HepG2 (cell line): ENCODE data around the gene ANG. TPM values are rescaled to one million over a fixed set of nuclear protein-coding genes. Genes with fewer than 3 reads are reported as not detected.
A peak's percentile ranks its signal among the peaks of the same experiment; 100 is the strongest.

Experiments
- FIP1L1 ChIP-seq: fragments of 200-400 bp; formaldehyde crosslinking; IDR thresholded peaks from 2 replicates; pipeline ENCODE4 v1.6.1; 2018; ENCODE audit warnings: low read depth, mild to moderate bottlenecking, low read length, moderate library complexity, borderline replicate concordance; ENCODE audit not compliant: insufficient read depth
- HMG20A ChIP-seq: IDR thresholded peaks from 2 replicates; pipeline ENCODE4 v1.6.1; 2016; ENCODE audit warnings: borderline replicate concordance
- KLF15 ChIP-seq: sonication (generic); formaldehyde crosslinking; IDR thresholded peaks from 2 replicates; pipeline ENCODE4 v1.8.1; 2023; ENCODE audit warnings: borderline replicate concordance, mild to moderate bottlenecking, inconsistent platforms, missing genetic modification reagents, mixed read lengths
- MED1 ChIP-seq: sonication (generic); formaldehyde crosslinking; IDR thresholded peaks from 2 replicates; pipeline ENCODE4 v1.4.0; 2020; ENCODE audit warnings: missing genetic modification reagents
- MYPOP ChIP-seq: sonication (generic); formaldehyde crosslinking; IDR thresholded peaks from 2 replicates; pipeline ENCODE4 v1.8.1; 2023; ENCODE audit warnings: mild to moderate bottlenecking, moderate library complexity, missing genetic modification reagents
- NFATC3 ChIP-seq: sonication (generic); formaldehyde crosslinking; IDR thresholded peaks from 2 replicates; pipeline ENCODE4 v1.5.1; 2020; ENCODE audit warnings: mild to moderate bottlenecking, missing genetic modification reagents
- NONO ChIP-seq, 2 experiments: fragments of 450-650 bp in 1 of 2; sonication (generic) in 1 of 2; formaldehyde crosslinking in 1 of 2; IDR thresholded peaks in 1 of 2; conservative IDR thresholded peaks in 1 of 2; 2 replicates each; pipeline versions ENCODE4 v1.6.1 to v1.8.0; 2017 to 2022; ENCODE audit warnings: mild to moderate bottlenecking in 1 of 2, missing genetic modification reagents in 1 of 2, moderate library complexity in 1 of 2
- NPAS2 ChIP-seq: sonication (generic); formaldehyde crosslinking; IDR thresholded peaks from 2 replicates; pipeline ENCODE4 v1.8.0; 2022; ENCODE audit warnings: mild to moderate bottlenecking, missing genetic modification reagents, borderline replicate concordance
- NRL ChIP-seq: sonication (generic); formaldehyde crosslinking; IDR thresholded peaks from 2 replicates; pipeline ENCODE4 v1.5.0; 2020; ENCODE audit warnings: missing genetic modification reagents, mild to moderate bottlenecking, moderate library complexity, borderline replicate concordance
- PAF1 ChIP-seq: IDR thresholded peaks from 2 replicates; pipeline ENCODE4 v1.6.1; 2016; ENCODE audit warnings: missing genetic modification reagents, missing compliant biosample characterization
- PHF5A ChIP-seq: IDR thresholded peaks from one replicate; pipeline ENCODE4 v1.6.1; 2018; ENCODE audit warnings: low read depth, missing genetic modification reagents; ENCODE audit not compliant: unreplicated experiment
- RBM39 ChIP-seq: fragments of 200-400 bp; formaldehyde crosslinking; IDR thresholded peaks from one replicate; pipeline ENCODE4 v1.6.1; 2018; ENCODE audit warnings: antibody characterized with exemption, mild to moderate bottlenecking, low read depth, low read length; ENCODE audit not compliant: poor library complexity, severe bottlenecking
- RELA ChIP-seq: sonication (generic); formaldehyde crosslinking; IDR thresholded peaks from 2 replicates; pipeline ENCODE4 v1.4.0; 2020; ENCODE audit warnings: missing genetic modification reagents
- RNF2 ChIP-seq: fragments of 450-650 bp; conservative IDR thresholded peaks from 2 replicates; pipeline ENCODE4 v1.6.1; 2016; ENCODE audit warnings: low read depth
- SALL2 ChIP-seq: sonication (generic); formaldehyde crosslinking; IDR thresholded peaks from 2 replicates; pipeline ENCODE4 v1.8.1; 2023; ENCODE audit warnings: mild to moderate bottlenecking, missing genetic modification reagents, inconsistent platforms
- SMAD1 ChIP-seq: sonication (generic); formaldehyde crosslinking; IDR thresholded peaks from 2 replicates; pipeline ENCODE4 v1.4.0; 2020; ENCODE audit warnings: missing genetic modification reagents, low read depth, mild to moderate bottlenecking, borderline replicate concordance
- ZFY ChIP-seq: sonication (generic); formaldehyde crosslinking; IDR thresholded peaks from 2 replicates; pipeline ENCODE4 v1.4.0; 2020; ENCODE audit warnings: missing genetic modification reagents
- ZNF124 ChIP-seq: sonication (generic); formaldehyde crosslinking; IDR thresholded peaks from 2 replicates; pipeline ENCODE4 v1.4.0; 2020; ENCODE audit warnings: missing genetic modification reagents
- ZNF142 ChIP-seq: sonication (generic); formaldehyde crosslinking; IDR thresholded peaks from 2 replicates; pipeline ENCODE4 v1.4.0; 2020; ENCODE audit warnings: missing genetic modification reagents
- ZNF256 ChIP-seq: sonication (generic); formaldehyde crosslinking; conservative IDR thresholded peaks from 2 replicates; pipeline ENCODE4 v1.4.0; 2020; ENCODE audit warnings: missing genetic modification reagents
- ZNF557 ChIP-seq: sonication (generic); formaldehyde crosslinking; IDR thresholded peaks from 2 replicates; pipeline ENCODE4 v1.4.0; 2020; ENCODE audit warnings: missing genetic modification reagents
- ZNF558 ChIP-seq: sonication (generic); formaldehyde crosslinking; IDR thresholded peaks from 2 replicates; pipeline ENCODE4 v1.9.0; 2022; ENCODE audit warnings: mild to moderate bottlenecking, missing genetic modification reagents, borderline replicate concordance
- ZNF607 ChIP-seq: sonication (generic); formaldehyde crosslinking; IDR thresholded peaks from 2 replicates; pipeline ENCODE4 v1.5.1; 2020; ENCODE audit warnings: missing genetic modification reagents, mild to moderate bottlenecking, borderline replicate concordance
- polyA plus RNA-seq, 8 experiments: library from polyadenylated mRNA; depleted of rRNA in 3 of 8; stranded (reverse) in 7 of 8; unstranded in 1 of 8; fragments of >200 nt; fragmentation: Illumina TruSeq in 4 of 8; extraction: Trizol in 4 of 8; gene quantifications; 2 replicates each; pipeline versions ENCODE4 v1.2.1 to v1.2.3, GENCODE V29; 2011 to 2016; ENCODE audit warnings: low read depth in 4 of 8, missing spikeins in 1 of 8, mixed read lengths in 1 of 8; ENCODE audit not compliant: insufficient read depth in 1 of 8
- total RNA-seq, 5 experiments: library from RNA; depleted of rRNA; stranded (reverse); fragments of >200 nt; fragmentation: Illumina TruSeq; extraction: Trizol; gene quantifications; 2 replicates each; pipeline ENCODE4 v1.2.3, GENCODE V29; 2016; ENCODE audit warnings: low read depth in 1 of 5

The ANG gene
- total and polyA plus RNA-seq, 2 of the 13 experiments (the other 11 are each of a cell fraction or from before 2014, with no cell fraction given) = 83.6 to 401 TPM

GRCh38 chr14:20683891-20684661 is 4.5 kb upstream of the ANG start, which contains the start of gene RNASE4 (continued):
- TF ChIP-seq RBM39 (peak; percentile 77), KLF15 (no peak; the same call in 1 of the 2 replicates), SMAD1 (no peak), PAF1 (CRISPR knock-in tag) (no peak), ZNF256 (CRISPR knock-in tag) (peak; percentile 60; the same call in 1 of the 2 replicates), NRL (CRISPR knock-in tag) (peak; percentile 73), ZNF558 (CRISPR knock-in tag) (peak; percentile 49), NPAS2 (CRISPR knock-in tag) (no peak), RELA (CRISPR knock-in tag) (peak; percentile 50; the same call in 1 of the 2 replicates), ZNF124 (CRISPR knock-in tag) (peak; percentile 14), ZNF607 (CRISPR knock-in tag) (peak; percentile 59; the same call in 1 of the 2 replicates), ZFY (CRISPR knock-in tag) (no peak; the same call in 1 of the 2 replicates), FIP1L1 (0 out of 2 replicates have a peak, but pooled peaks have one; percentile 91), RNF2 (peak; percentile 68; the same call in 1 of the 2 replicates), SALL2 (CRISPR knock-in tag) (no peak; the same call in 1 of the 2 replicates), HMG20A (peak; percentile 29; the same call in 1 of the 2 replicates), NFATC3 (CRISPR knock-in tag) (no peak), MYPOP (peak; percentile 65; the same call in 1 of the 2 replicates), NONO (IDR thresholded peaks at IDR 0.05) (no peak), NONO (CRISPR knock-in tag; conservative IDR thresholded peaks at IDR 0.05) (peak; percentile 59), MED1 (peak; percentile 82), ZNF557 (CRISPR knock-in tag) (no peak), ZNF142 (CRISPR knock-in tag) (peak; percentile 67; the same call in 1 of the 2 replicates), PHF5A (no peak)
